IMR-90 (cell line): Measurements from ENCODE around the gene TAF1. TPM values are rescaled to one million over a fixed set of nuclear protein-coding genes. Genes with fewer than 3 reads are reported as not detected.
"Not testable (repeated sequence)": the region's sequence is repeated elsewhere in the genome, so short reads cannot be mapped to it uniquely, and the experiment has no call there.

ENCODE experiments used
- ATAC-seq: fragments of 200-7000 bp; cut with Tn5 transposase; 2 replicates; pipeline ENCODE4 v1.9.1; 2020; ENCODE audit warnings: low read depth, mild to moderate bottlenecking, moderate library complexity
- BruUV-seq: library from RNA; stranded (reverse); fragments of 400-500 nt; replicated peaks from 2 replicates; lab custom pipeline; 2021; lab: Mats Ljungman, UMichigan
- CTCF ChIA-PET: fragments of 300-600 bp; formaldehyde crosslinking; extraction: SDS; loops from one replicate; lab custom pipeline; 2021; ENCODE audit warnings: antibody characterized with exemption; lab: Yijun Ruan, JAX
- POLR2A ChIA-PET: fragments of 300-600 bp; sonication (Branson Sonifier 250); formaldehyde crosslinking; loops from one replicate; lab custom pipeline; 2022; ENCODE audit warnings: antibody characterized with exemption; ENCODE audit not compliant: unreplicated experiment; lab: Charles Lee
- DNase-seq: peaks from one replicate; pipeline ENCODE4 v3.0.0; 2013
- H2AFZ ChIP-seq: replicated peaks from 2 replicates; pipeline ENCODE3; 2013; ENCODE audit warnings: low read length, mild to moderate bottlenecking; ENCODE audit not compliant: poor library complexity
- H2AK5ac ChIP-seq: 2 replicates; pipeline ENCODE4 v1.6.1; 2013; ENCODE audit warnings: low read depth, low read length, inconsistent platforms
- H2AK9ac ChIP-seq: replicated peaks from 2 replicates; pipeline ENCODE3; 2013; ENCODE audit warnings: mild to moderate bottlenecking, low read depth, low read length, moderate library complexity; ENCODE audit not compliant: poor library complexity
- H2BK120ac ChIP-seq: 2 replicates; pipeline ENCODE4 v1.6.1; 2013; ENCODE audit warnings: low read depth, low read length, inconsistent platforms
- H2BK15ac ChIP-seq: 3 replicates; pipeline ENCODE4 v1.6.1; 2013; ENCODE audit warnings: low read depth, low read length, inconsistent platforms
- H2BK20ac ChIP-seq: 2 replicates; pipeline ENCODE4 v1.6.1; 2013; ENCODE audit warnings: low read depth, mild to moderate bottlenecking, inconsistent platforms, low read length, moderate library complexity
- H2BK5ac ChIP-seq: 2 replicates; pipeline ENCODE4 v1.6.1; 2013; ENCODE audit warnings: mild to moderate bottlenecking, low read depth, low read length, inconsistent platforms; ENCODE audit not compliant: poor library complexity, severe bottlenecking
- H3K14ac ChIP-seq: replicated peaks from 2 replicates; pipeline ENCODE4 v1.6.1; 2013; ENCODE audit warnings: low read depth, low read length, inconsistent platforms
- H3K18ac ChIP-seq: 2 replicates; pipeline ENCODE4 v1.6.1; 2013; ENCODE audit warnings: low read depth, low read length, control low read depth
- H3K23ac ChIP-seq: 2 replicates; pipeline ENCODE4 v1.6.1; 2013; ENCODE audit warnings: low read depth, low read length, inconsistent platforms
- H3K27ac ChIP-seq: 2 replicates; pipeline ENCODE4 v1.5.1; 2013; ENCODE audit warnings: mild to moderate bottlenecking, control low read depth, low read length; ENCODE audit not compliant: insufficient read depth
- H3K27me3 ChIP-seq: 2 replicates; pipeline ENCODE4 v1.6.1; 2013; ENCODE audit warnings: low read length; ENCODE audit not compliant: control insufficient read depth, insufficient read depth
- H3K36me3 ChIP-seq: 2 replicates; pipeline ENCODE4 v1.6.1; 2013; ENCODE audit warnings: low read length, mixed read lengths; ENCODE audit not compliant: control insufficient read depth, insufficient read depth
- H3K4ac ChIP-seq: 2 replicates; pipeline ENCODE4 v1.6.1; 2013; ENCODE audit warnings: low read depth, low read length, inconsistent platforms
- H3K4me1 ChIP-seq: 2 replicates; pipeline ENCODE4 v1.6.1; 2013; ENCODE audit warnings: low read length, mixed read lengths; ENCODE audit not compliant: control insufficient read depth, insufficient read depth
- H3K4me2 ChIP-seq: 2 replicates; pipeline ENCODE4 v1.6.1; 2013; ENCODE audit warnings: low read depth, mild to moderate bottlenecking, control low read depth, low read length, moderate library complexity
- H3K4me3 ChIP-seq: 2 replicates; pipeline ENCODE4 v1.5.1; 2013; ENCODE audit warnings: low read depth, mild to moderate bottlenecking, control low read depth, low read length, moderate library complexity; ENCODE audit not compliant: insufficient read depth
- H3K56ac ChIP-seq: 2 replicates; pipeline ENCODE4 v1.6.1; 2013; ENCODE audit warnings: low read length, inconsistent platforms; ENCODE audit not compliant: insufficient read depth; ENCODE audit errors: extremely low read depth
- H3K79me1 ChIP-seq, 2 experiments: 2 replicates each; pipeline ENCODE4 v1.6.1; 2013; ENCODE audit warnings: low read length in 2 of 2, inconsistent platforms in 1 of 2, low read depth in 1 of 2
- H3K9ac ChIP-seq: 2 replicates; pipeline ENCODE4 v1.6.1; 2013; ENCODE audit warnings: low read depth, low read length, control low read depth
- H3K9me1 ChIP-seq: 2 replicates; pipeline ENCODE4 v1.6.1; 2013; ENCODE audit warnings: low read length, inconsistent platforms; ENCODE audit not compliant: insufficient read depth
- H3K9me3 ChIP-seq: 2 replicates; pipeline ENCODE4 v1.6.1; 2013; ENCODE audit warnings: low read length; ENCODE audit not compliant: control insufficient read depth, insufficient read depth
- H4K20me1 ChIP-seq: 2 replicates; pipeline ENCODE4 v1.6.1; 2013; ENCODE audit warnings: low read length, inconsistent platforms; ENCODE audit not compliant: insufficient read depth
- H4K5ac ChIP-seq: 2 replicates; pipeline ENCODE4 v1.6.1; 2013; ENCODE audit warnings: mild to moderate bottlenecking, low read depth, low read length, control low read depth
- H4K8ac ChIP-seq, 2 experiments: 2 replicates each; pipeline ENCODE4 v1.6.1; 2013; ENCODE audit warnings: low read depth in 2 of 2, low read length in 2 of 2, control low read depth in 1 of 2, inconsistent platforms in 1 of 2
- H4K91ac ChIP-seq: 2 replicates; pipeline ENCODE4 v1.6.1; 2013; ENCODE audit warnings: low read depth, low read length, inconsistent platforms; ENCODE audit not compliant: insufficient read depth
- WGBS, 2 experiments: methylation state at CpG; one replicate each; pipeline versions ENCODE4 v1.1.5 to v1.1.7; 2013; ENCODE audit warnings: missing lambda C conversion rate in 2 of 2; ENCODE audit not compliant: insufficient read length in 1 of 2; ENCODE audit errors: extremely low coverage in 2 of 2; 5-methylcytosine and 5-hydroxymethylcytosine counted together
- dilution Hi-C: fragments of 300-500 bp; cut with HindIII; formaldehyde crosslinking; loops from one replicate; pipeline ENCODE4 v1.14.3; 2018; ENCODE audit warnings: low sequenced_read_pairs; ENCODE audit not compliant: unreplicated experiment
- in situ Hi-C: fragments of 300-500 bp; cut with MboI; formaldehyde crosslinking; loops from 3 replicates; pipeline ENCODE4 v1.14.3; 2019; ENCODE audit warnings: low sequenced_read_pairs, inconsistent platforms, mixed read lengths
- intact Hi-C: fragments of 100-400 bp; cut with micrococcal nuclease; formaldehyde crosslinking; loops from 2 replicates; pipeline ENCODE4 v1.10.0; 2022
- polyA plus RNA-seq, 3 experiments: library from polyadenylated mRNA; depleted of rRNA; stranded (reverse); fragments of >200 nt; gene quantifications; 2 replicates each; pipeline ENCODE4 v1.2.3, GENCODE V29; 2012; ENCODE audit warnings: low replicate concordance in 1 of 3
- total RNA-seq: library from RNA; depleted of rRNA; stranded (reverse); fragments of >200 nt; gene quantifications from 2 replicates; pipeline ENCODE4 v1.2.3, GENCODE V29; 2012

The TAF1 gene
- total and polyA plus RNA-seq, 2 of the 4 experiments (the other 2 are of a cell fraction), result 15.7 to 25.5 TPM

GRCh38 chrX:71416260-71416659, 50.1 kb downstream of the TAF1 start:
- intact Hi-C loops, H3K56ac ChIP-seq, BruUV-seq, H3K4me3 ChIP-seq, H2BK15ac ChIP-seq, H2AK9ac ChIP-seq, CTCF ChIA-PET, H2BK120ac ChIP-seq, ATAC-seq, H3K23ac ChIP-seq, in situ Hi-C loops, H4K8ac ChIP-seq, H2AK5ac ChIP-seq, H3K4ac ChIP-seq, H3K27ac ChIP-seq, H2AFZ ChIP-seq, H4K91ac ChIP-seq, dilution Hi-C loops, H3K9me3 ChIP-seq, H3K27me3 ChIP-seq, H3K79me1 ChIP-seq, H4K5ac ChIP-seq, H3K4me1 ChIP-seq, H3K9me1 ChIP-seq, H2BK5ac ChIP-seq, H3K14ac ChIP-seq, H3K9ac ChIP-seq, H3K4me2 ChIP-seq, DNase-seq, H2BK20ac ChIP-seq, H3K18ac ChIP-seq, H4K20me1 ChIP-seq: not testable (repeated sequence)
- peaks cover 10% of the 10 kb centered on the region for H3K36me3 ChIP-seq
- POLR2A ChIA-PET, result interaction anchor here (0.6 kb wide), 1 partner anchor 9 kb away, joined by 3 read pairs; no protein-coding TSS in a partner anchor
- no CpG with 5 or more reads among the region's 5 CpGs for WGBS, 2 experiments
